Prostate gland (tissue), 2 donors: ENCODE data around the gene FAR1.

Experiments used
- POLR2A ChIP-seq: fragments of 450-650 bp; IDR thresholded peaks from one replicate; pipeline ENCODE4 v1.6.1; 2016; ENCODE audit warnings: antibody characterized with exemption, mild to moderate bottlenecking
- POLR2AphosphoS5 ChIP-seq: sonication (generic); formaldehyde crosslinking; IDR thresholded peaks from one replicate; pipeline ENCODE4 v1.6.1; 2017; ENCODE audit warnings: antibody characterized with exemption
- TF ChIP-seq, protein P1 (sequence below), 4 experiments: fragments of 200-600 bp in 2 of 4; fragments of 450-650 bp in 2 of 4; sonication (generic) in 2 of 4; IDR thresholded peaks; 1 replicate in 3 of 4; 2 replicates in 1 of 4; pipeline ENCODE4 v1.5.1; 2016 to 2019; ENCODE audit warnings: antibody characterized with exemption in 4 of 4, mild to moderate bottlenecking in 2 of 4, moderate library complexity in 2 of 4

- TF ChIP-seq POLR2A (no peak), POLR2AphosphoS5 (no peak)
- TF ChIP-seq, protein P1, sequence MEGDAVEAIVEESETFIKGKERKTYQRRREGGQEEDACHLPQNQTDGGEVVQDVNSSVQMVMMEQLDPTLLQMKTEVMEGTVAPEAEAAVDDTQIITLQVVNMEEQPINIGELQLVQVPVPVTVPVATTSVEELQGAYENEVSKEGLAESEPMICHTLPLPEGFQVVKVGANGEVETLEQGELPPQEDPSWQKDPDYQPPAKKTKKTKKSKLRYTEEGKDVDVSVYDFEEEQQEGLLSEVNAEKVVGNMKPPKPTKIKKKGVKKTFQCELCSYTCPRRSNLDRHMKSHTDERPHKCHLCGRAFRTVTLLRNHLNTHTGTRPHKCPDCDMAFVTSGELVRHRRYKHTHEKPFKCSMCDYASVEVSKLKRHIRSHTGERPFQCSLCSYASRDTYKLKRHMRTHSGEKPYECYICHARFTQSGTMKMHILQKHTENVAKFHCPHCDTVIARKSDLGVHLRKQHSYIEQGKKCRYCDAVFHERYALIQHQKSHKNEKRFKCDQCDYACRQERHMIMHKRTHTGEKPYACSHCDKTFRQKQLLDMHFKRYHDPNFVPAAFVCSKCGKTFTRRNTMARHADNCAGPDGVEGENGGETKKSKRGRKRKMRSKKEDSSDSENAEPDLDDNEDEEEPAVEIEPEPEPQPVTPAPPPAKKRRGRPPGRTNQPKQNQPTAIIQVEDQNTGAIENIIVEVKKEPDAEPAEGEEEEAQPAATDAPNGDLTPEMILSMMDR (IDR thresholded peaks at IDR 0.05), result no peak
These were observed 91.6 kb downstream of the FAR1 start for GRCh38 chr11:13760115-13760514.
